ENCODE data around the gene HECTD4. TPM values are rescaled to one million over a fixed set of nuclear protein-coding genes. Genes with fewer than 3 reads are reported as not detected.
"Not testable (repeated sequence)": the region's sequence is repeated elsewhere in the genome, so short reads cannot be mapped to it uniquely, and the experiment has no call there.

The HECTD4 gene
- total RNA-seq, 1 donor from 2014 or later, result 45.9 TPM

DNA sequence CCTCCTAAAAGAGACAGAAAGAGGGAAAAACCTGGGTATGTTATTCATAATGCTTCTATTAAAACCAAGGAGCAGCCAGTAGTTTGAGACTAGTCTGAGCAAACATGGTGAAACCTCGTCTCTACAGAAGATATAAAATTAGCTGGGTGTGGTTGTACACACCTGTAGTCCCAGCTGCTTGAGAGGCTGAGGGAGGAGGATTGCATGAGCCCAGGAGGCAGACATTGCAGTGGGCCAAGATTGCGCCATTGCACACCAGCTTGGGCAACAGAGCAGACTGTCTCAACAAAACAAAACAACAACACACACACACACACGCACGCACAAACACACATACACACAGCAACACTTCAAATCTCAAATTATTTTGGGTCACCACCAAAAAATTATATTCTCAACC is 27.8 kb downstream of the HECTD4 start:
- intact Hi-C loops (cut with micrococcal nuclease), result no loop called here

DNA sequence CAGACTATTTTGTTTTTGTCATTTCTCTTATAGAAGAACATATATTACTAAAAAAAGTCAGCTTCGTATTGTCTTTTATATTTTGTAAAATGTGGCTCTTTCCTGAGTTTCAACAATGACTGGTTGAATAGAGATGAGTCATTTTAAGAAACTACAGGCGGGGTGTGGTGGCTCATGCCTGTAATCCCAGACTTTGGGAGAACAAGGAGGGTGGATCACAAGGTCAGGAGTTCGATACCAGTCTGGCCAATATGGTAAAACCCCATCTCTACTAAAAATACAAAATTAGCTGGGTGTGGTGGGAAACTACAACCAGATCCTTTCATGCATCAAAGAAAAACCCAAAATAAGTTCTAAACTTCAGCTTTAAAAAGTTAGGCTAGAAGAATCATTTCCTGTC is 28.8 kb downstream of the HECTD4 start:
- intact Hi-C loops (cut with micrococcal nuclease), result no loop called here

DNA sequence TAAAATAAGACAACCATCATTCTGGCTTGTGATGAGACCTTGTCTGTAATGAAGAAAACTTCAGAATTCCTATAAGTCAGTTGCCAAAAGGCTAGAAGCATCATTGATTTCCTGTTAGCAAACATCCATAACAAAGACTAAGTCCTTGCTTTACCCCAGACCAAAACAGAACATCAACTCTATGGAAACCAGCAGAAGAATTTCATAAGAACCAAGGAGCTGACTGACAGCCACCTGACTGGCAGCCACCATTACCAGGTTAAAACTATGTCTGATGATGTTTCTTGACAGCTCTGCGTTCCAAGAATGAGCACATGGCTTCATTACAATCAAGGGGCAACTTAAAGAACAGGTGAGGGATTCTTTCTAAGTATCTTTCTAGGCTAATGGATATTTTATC is 29.3 kb downstream of the HECTD4 start:
- intact Hi-C loops (cut with micrococcal nuclease), result no loop called here

DNA sequence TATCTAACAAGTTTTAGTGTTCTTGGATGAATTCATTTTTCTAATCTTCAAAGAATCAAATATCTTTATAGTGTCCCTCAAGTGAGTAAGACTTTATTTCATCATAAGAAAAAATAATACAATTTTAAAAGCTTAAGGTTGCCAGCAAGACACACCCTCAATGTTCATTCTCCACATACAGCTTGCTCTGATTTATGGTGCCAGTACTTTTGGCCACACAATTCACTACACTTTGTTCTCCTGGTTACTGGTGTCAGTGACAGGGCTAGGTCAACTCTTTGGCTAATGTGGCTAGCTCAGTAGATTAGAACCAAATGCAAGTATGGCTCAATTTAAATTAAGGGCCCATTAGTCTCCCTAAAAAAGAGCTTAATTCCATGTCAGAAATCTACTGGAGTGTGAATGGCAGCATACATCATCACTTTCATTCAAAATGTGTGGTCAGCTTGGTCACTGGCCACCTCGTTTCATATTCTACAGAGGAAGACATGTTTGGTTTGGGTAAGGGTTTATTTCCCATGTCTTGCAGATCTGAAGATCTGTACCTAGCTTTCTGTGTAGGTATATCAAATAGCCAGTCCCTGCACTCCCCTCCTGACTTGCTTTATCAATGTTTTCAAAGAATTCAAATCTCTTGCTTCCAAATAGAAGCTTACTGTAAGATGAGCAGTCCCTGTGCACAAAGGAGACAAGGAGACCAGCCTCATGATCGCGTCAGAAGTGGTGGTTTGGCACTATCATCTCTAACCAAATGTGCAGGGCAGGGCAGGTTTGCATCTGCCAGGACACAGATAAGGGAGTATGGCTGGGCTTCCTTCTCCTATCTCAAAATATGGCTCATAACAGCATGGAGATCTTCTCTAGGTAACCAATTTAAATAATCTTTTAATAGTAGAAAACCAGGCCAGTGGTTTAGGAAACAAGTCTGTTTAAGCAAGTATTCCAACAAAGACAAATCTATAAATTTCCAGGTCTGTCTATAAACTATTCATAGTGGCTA is 31.3 kb downstream of the HECTD4 start:
- intact Hi-C loops (cut with micrococcal nuclease), result no loop called here

DNA sequence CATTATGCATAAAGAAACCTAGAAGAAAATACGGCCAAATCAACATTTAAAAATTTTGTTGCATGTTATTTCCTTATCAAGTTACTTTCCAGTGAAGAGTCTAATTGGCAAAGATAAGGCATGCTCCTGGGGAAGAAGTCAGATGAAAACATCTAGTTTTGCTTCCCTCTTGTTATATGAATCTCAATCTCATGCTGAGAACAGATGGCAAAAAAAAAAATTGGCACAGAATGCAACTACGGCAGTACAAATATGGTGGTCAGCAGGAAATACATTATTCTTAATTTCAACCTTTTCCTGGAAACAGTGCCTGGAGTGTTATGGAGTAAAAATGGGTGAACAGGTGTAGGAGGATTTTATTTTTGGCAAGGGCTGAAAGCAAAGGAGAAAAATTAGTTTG is 32.8 kb downstream of the HECTD4 start:
- intact Hi-C loops (cut with micrococcal nuclease), result no loop called here

DNA sequence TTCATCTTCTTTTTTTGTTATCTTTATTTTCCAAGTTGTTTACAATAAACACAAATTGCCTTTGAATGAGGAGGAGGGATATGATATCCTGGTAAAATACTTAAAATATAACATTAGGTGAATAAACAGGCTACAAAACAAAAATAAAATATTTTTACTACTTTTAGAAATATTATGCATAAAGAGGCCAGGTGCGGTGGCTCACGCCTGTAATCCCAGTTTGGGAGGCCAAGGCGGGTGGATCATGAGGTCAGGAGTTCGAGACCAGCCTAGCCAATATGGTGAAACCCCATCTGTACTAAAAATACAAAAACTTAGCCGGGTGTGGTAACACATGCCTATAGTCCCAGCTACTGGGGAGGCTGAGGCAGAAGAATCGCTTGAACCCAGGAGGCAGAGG is 33.3 kb downstream of the HECTD4 start:
- intact Hi-C loops (cut with micrococcal nuclease), result not testable (repeated sequence)

DNA sequence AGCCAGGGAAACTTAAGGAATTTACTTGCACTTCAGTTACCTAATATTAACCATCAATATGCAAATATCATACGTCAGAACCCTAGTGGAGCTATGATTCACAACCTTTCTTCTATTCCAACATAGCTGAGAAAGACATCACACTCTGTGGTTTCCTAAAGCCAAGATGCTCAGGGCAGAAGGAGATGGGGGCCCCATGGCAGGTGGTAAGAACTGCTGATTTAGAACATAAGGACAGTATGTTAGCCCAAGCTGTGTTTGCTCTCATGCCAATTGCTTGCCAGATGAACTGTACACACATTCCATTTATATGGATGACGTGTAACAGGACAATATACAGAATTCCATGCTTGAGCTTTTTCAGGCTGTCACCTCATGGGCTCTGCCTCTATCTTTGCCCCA is 34.6 kb downstream of the HECTD4 start:
- intact Hi-C loops (cut with micrococcal nuclease), result no loop called here

DNA sequence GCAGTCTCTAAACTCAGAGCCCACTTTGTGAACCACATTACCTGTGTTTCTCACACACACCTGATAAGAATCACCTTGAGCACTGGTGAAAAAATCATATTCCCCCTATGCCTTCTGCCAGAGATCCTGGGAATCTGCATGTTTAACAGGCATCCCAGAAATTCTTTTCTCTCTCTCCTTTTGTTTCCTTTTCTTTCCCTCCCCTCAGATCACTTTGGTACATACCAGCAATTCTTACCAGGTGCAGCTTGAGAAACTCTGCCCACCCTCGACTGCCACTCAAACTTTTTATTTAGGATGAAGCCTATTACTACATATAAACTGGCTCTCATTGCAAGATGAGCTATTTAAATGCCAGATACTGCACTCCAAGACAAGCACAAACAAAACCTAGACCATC is 36.0 kb downstream of the HECTD4 start:
- intact Hi-C loops (cut with micrococcal nuclease), result no loop called here

DNA sequence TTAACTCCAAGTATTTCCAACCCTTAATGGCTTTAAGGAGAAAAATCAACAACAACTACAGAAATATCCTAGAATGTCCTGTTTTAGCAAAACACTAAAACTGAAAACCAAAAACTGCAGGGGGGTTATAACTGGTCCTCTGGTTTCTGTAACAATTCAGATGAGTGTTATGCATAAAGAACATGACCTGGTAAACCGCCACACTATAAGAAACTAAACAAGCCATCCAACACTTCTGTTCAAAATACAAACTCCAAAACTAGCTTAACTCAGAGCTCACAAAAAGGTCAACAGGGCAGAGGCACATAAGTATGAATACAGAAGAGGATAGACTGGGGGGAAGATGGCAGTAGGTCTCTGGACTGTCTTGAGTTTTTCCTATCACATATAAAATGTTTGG is 38.0 kb downstream of the HECTD4 start:
- intact Hi-C loops (cut with micrococcal nuclease), result no loop called here

DNA sequence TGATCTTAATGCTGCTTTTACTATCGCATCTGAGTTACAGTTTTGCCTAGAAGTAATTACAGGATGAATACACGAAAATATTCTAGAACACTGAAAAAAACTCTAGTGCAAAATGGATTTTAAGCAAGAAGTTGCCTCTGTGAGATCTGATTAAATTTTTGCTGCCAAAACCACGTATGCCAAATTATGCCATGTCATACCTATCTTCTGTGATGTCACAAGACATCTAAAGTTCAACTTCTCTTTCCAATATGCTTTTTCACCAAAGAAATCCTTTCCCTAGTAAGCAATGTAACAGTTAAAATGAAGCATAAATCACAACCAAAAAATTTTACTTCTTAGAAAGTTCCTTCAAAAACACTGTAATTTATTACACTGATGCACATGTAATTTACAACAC is 39.6 kb downstream of the HECTD4 start:
- intact Hi-C loops (cut with micrococcal nuclease), result no loop called here

DNA sequence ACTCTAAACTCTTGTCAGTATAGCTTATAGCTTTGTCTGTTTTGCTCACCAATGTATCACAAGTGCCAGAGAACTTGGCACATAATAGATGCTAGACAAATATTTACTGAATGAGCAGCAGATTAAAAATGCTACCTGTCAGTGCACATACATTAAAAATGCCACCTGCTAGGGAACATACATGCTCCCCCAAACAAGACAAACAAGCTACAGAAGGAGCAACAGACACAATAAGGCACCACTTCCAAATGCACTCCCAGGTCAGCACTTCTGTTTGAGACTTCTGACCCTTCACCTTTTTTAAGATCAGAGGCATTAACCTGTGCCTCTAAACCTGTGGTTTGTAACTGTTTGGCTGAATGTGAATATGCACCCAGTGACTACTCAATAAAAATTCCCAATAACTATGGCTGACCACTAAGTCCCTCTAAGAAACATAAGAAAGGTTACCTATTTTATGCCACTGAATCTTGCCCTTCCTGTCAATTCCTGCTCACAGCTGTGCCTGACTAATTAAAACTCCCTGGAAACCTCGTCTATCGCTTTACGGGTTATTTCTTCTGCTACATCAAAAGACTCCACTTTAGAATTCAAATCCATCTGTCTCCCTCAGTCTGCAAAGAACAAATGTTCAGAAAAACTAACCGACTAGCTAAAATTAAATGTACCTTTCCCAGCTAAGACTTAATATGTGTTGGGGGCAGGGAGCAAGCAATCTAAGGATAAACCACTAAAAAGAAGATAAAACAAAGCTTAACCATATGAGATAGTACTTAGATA is 41.0 kb downstream of the HECTD4 start:
- intact Hi-C loops (cut with micrococcal nuclease), result no loop called here

DNA sequence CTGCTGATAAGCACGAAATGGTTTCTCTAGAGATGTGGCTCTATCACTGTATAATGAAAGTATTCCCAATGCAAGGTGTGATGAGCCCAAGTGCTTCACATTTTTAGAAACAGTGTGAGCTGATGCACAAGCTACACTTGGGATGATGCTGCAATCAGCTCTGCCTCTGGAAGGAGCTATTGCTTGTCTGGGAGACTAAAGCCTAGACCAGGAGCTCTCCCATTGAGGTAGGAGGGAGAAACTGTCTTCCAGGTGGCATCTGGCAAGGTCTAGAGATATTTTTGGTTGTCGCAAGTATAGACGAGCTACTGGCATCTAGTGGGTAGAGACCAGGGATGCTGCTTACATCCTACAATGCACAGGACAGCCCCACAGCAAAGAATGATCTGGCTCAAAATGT is 42.0 kb downstream of the HECTD4 start:
- intact Hi-C loops (cut with micrococcal nuclease), result no loop called here

DNA sequence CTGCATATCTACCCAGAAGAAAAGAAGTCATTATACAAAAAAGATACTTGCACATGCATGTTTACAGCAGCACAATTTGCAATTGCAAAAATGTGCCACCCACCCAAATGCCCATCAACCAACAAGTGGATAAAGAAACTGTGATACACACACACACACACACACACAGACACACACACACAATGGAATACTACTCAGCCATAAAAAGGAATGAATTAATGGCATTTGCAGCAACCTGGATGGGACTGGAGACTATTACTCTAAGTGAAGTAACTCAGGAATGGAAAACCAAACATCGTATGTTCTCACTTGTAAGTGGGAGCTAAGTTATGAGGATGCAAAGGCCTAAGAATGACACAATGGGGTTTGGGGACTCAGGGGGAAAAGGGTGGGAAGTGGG is 47.2 kb downstream of the HECTD4 start:
- intact Hi-C loops (cut with micrococcal nuclease), result not testable (repeated sequence)

DNA sequence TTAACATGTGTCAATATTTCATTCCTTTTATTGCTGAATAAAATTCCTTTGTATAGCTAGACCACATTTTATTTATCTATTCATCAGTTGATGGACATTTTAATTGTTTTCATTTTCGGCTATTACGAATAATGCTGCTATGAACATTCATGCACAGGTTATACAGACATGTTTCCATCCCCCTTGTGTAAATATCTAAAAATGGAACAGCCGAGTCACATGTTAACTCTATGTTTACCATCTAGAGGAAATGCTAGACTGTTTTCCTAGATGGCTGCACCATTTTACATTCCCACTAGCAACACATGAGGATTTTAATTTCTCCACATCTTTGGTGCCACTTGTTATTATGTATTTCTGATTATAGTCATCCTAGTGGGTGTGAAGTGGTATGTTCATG is 49.2 kb downstream of the HECTD4 start:
- intact Hi-C loops (cut with micrococcal nuclease), result no loop called here

DNA sequence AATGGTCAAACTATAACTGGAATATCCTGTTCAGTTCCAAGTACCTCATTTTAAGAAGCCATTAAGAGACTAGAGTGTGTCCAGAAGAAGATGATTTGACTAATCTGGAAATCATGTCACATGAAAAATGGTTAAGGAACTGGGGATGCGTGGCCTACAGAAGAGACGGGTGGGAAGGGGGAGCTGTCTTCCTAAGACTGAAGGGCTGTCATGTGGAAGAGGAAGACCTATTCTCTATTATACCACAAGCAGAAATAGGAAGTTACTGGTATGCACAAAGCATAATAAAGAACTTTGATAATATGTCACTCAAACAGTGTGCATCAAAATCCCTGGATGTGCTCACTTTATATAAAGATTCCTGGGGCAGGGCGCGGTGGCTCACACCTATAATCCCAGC is 50.3 kb downstream of the HECTD4 start:
- intact Hi-C loops (cut with micrococcal nuclease), result no loop called here

DNA sequence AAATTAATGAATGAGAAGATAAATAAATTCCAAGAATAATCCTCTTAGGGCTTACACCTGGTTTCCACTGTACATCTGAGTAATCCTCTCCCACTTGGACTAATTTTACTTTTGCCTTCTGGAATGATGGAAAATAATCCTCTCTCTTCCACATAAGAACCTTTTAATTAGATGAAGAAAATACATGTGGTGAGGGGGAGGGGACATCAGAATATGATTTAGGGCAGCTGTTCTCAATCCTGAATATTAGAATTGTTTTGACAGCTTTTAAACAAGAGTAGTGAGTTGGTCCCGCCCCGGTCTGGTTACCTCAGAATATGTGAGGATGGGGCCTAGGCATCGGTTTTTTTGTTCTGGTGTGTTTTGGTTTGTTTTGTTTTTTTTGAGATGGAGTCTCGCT is 51.5 kb downstream of the HECTD4 start:
- intact Hi-C loops (cut with micrococcal nuclease), result no loop called here

DNA sequence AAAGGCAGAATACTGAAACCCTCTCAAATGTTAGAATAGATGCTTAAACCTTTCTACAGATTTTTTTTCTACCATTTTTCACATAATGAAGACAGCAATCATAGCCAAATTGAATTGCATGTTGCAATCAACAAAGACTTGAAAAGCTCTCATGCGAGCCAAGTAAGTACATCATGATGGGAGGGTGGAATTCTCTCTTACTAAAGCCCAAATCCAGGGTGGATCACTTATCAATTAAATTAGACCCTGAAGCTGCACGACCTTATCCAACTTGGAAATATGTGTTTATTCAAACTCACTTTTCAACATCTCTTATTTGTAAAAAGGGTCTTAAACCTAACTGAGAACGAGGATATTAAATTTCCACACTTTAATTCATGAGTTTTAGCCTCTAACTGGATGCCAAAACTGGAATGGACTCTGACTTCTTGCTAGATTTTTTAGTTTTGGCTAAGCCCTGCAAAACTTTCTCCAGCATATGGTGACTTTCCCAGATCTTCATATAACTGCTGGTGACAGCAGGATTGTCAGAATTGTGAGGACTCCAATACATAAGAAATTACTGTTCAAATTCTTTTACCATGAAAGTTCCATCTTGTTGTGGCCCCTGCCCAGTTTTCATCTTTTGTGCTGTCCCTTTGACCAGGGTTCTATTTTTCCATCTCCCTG is 53.6 kb downstream of the HECTD4 start:
- intact Hi-C loops (cut with micrococcal nuclease), result no loop called here

DNA sequence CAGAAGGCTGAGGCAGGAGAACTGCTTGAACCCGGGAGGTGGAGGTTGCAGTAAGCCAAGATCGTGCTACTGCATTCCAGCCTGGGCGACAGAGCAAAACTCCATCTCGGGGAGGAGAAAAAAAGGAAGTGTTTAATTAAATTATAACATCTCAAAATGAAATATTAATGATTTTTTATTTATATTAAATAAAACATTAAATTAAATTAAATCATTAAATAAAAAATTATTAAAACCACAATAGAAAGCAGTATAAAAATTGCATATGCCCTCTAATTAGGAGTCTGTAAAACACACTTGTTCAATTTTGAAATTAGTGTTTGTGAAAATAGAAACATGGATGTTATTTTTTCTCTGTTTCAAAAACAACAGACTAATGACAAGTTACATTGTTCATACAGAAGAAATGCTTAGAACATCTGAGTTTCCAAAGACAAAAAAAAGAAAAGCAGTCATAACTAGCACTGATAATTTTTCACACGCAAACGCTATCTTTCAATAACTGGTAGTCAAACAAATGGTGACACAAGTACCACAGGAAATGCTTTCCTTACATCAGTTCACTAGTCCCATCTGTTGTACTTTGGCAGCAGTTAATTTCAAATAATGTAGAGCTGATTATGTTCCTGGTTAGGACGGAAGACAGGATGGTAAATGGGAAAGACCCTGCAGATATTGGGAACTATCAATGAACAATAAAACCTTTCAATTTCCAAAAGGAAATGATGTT is 54.9 kb downstream of the HECTD4 start:
- intact Hi-C loops (cut with micrococcal nuclease), result no loop called here

DNA sequence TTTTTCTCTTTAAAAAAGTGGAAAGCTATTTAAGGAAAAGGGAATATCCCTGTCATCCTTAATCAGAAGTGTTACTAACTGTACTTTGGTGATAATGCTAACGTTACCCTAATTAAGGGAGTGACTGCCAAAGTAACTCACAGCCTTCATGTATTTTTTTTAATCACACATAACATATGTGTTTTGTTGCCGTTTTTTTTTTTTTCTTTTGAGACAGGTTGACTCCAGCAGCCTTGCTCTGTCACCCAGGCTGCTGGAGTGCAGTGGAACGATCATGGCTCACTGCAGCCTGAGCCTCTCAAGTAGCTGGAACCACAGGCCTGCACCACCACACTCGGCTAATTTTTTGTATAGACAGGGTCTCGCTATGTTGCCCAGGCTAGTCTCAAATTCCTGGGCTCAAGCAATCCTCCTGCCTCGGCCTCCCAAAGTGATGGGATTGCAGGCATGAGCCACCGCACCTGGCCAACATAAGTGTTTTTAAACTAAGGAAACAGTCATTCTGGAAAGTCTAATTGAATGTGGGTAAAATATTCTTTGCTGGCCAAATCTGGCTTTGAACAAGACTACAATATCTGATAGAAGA is 56.5 kb downstream of the HECTD4 start:
- intact Hi-C loops (cut with micrococcal nuclease), result no loop called here

DNA sequence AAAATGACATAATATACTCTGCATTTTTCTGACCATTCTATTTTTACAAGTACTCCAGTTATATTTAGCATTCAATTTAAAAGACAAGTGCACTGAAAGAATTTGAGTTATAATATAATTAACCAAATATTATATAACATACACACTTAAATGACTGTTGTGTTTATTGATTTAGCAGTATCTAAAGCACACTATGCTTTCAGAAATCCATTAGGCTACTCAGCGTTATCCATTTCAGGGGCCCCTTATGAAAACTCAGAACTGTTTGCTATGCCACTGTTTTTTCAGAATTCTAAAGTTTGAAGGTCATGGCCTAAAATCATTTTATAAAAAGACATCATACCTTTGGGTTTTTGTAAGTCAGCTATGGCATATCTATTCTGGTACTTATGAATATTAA is 57.1 kb downstream of the HECTD4 start:
- intact Hi-C loops (cut with micrococcal nuclease), result no loop called here

All from T-helper 2 cell treated with Interferon-gamma antibody and Interleukin-4, amounts not matched to agents 100 ng/mL and 5 ng/mL, for 36 hours (primary cell).